Left forelimb (tissue), 1 donor: Measurements from ENCODE around the gene TMCC1.
A peak's percentile ranks its signal among the peaks of the same experiment; 100 is the strongest.

ENCODE experiments used
- DNase-seq: peaks from one replicate; pipeline ENCODE4 v3.0.0-alpha.2; 2018; ENCODE audit warnings: low spot score

TMCC1 gene

GRCh38 chr3:129609591-129610182, 283.8 kb downstream of the TMCC1 start:
- no peak for DNase-seq

- no peak for DNase-seq
Observed at GRCh38 chr3:129608936-129609590, 284.4 kb downstream of the TMCC1 start.

GRCh38 chr3:129608087-129608935, 285.2 kb downstream of the TMCC1 start:
- DNase-seq = no peak

DNA sequence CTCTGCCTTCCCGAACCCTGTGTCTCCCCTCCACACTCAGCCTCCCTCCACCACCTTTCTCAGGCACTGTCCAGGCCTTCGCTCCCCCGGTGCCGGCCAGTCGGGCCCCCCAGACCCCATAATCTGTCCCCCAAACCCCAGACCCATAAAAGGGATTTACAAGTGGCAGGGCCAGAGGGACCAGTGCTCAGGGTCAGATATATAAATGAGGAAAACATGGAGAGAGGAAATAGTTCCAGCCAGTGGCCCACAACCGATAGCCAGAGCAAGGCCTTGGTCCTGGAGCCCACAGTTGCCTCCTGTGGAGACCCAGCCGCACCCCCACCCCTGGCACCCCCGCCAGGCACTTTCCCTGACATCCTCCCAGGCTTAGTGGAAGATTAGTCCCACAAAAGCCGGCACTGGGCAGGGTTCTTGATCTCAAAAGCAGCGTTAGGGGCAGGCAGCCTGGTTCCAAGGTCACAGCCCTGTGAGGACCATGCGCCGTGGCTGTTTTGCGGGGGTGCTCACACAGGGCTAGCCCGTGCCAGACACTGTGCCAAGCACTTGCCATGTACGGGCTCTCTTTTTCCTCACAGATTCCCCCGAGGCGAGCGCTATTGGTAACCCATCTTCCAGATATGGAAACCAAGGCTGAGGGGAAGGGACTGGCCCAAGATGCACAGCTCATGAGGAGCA, 286.0 kb downstream of the TMCC1 start:
- DNase-seq = no peak

DNA sequence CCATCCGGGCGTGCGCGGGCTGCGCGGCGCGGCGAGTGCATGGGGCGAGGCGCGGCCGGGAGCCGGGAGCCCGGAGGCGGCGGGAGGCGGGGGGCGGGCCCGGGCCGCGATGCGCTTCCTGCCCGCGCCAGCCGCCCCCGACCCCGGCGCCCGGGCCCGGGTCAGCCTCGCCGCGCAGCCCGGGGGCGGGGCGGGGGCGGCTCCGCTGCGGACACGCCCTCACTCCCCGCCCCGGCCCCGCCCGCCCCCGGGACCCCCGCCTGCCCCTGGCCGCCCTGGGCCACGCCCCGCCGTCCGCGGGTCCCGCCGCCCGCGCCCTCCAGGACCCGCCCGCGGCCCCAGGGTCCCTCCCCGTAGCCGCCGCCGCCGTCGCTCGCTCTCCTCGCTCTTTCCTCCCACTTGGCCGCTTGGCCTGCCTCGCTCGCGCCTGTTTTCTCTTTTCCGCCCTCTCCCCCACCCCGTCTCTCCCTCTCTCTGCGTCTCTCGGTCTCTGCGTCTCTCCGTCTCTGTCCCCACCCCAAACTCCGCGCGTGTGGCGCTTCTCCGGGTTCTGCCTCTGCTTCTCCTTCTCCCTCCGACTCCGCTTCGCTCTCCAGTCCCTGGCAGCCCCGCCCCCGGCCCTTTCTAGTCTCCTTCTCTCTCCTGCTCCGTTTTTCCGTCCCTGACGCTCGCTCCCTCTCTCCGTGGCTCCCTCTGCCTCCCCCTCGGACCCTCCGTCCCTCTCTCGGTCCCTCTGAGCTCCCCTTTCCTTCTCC, 286.7 kb downstream of the TMCC1 start, which contains the start of gene PLXND1:
Gene PLXND1, minus strand, starts transcription at position 41 of the 755 bp plus-strand sequence. Its CDS starts 37 bp downstream, at position 4.
- peak; percentile 85 for DNase-seq

DNA sequence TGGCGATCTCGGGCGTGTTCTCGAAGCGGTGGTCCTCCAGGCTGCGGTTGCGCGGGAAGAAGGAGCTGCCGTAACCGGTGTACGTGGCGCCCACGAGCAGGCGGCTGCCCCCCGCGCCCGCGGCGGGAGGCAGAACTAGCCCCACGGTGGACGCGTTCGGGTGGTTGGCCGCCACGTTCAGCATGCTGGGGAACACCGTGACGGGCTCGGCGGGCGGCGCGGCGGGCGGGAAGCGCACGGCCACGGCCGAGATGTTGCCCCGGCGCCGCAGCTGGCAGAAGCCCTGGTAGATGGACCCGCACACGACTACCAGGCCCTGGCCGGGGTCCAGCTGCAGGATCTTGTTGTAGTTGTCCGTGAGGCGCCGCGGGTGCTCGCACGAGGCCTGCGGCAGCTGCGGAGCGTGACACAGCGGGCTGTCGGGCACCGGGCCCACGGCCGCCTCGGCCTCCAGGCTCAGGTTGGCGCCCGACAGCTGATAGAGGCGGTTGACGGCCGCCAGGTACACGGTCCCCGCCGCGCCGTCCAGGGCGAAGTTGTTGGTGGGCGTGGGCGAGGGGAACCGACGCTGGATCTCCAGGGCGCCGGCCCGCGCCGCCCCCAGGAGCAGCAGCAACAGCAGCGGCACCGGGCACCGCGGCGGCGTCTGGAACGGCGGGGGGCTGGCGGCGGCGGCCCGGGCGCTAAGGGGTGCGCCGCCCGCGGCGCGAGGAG, 287.4 kb downstream of the TMCC1 start:
- DNase-seq = no peak

DNA sequence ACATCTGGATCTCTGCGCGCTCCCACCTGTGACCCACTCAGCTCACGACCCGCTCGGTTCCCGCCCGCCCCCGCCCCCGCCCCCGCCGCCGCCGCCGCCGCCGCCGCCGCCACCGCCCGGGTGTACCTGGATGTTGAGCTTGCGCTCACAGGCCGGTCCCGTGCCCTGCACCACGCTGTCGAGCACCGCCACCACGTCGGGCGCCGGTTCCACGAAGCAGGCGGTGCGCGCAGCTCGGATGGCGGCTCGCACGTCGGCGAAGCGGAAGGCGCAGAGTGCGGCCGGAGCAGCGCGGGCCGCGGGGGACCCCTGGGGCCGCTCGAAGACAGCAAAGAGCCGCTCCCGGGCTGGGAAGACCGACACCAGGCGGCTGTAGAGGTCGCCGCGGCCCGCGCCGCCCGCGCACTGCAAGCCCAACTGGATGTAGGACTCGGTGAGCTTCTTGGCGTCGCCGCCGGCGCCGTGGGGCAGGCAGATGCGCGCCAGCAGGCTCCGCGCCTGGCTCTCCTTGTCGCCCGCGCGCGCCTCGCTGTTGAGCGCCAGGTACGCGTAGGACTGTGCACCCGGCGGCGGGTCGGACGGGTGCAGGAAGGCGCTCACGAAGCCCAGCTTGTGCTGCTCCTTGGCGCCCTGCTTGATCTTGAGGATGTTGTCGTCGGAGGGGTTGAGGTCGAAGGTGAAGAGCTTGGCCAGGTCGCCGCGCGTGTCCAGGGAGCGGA, 288.1 kb downstream of the TMCC1 start:
- no peak for DNase-seq

DNA sequence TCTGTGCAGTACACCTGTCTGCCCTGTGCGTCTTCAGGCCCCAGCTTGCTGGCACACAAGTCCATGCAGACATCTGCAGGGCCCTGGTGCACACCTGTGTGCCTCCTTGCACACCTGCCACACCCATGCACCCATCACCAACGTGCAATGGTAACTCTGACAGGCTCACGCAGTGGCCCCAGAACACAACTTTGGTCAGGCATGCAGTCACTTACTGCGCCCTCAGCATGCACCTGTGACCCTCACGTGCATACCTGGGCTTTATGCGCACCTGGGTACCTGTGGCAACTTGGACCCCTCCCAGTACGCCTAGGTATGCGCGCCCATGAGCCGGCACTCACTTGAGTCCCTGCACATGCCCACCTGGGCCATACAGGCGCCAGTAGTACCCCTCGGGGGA, 288.7 kb downstream of the TMCC1 start:
- DNase-seq = no peak

DNA sequence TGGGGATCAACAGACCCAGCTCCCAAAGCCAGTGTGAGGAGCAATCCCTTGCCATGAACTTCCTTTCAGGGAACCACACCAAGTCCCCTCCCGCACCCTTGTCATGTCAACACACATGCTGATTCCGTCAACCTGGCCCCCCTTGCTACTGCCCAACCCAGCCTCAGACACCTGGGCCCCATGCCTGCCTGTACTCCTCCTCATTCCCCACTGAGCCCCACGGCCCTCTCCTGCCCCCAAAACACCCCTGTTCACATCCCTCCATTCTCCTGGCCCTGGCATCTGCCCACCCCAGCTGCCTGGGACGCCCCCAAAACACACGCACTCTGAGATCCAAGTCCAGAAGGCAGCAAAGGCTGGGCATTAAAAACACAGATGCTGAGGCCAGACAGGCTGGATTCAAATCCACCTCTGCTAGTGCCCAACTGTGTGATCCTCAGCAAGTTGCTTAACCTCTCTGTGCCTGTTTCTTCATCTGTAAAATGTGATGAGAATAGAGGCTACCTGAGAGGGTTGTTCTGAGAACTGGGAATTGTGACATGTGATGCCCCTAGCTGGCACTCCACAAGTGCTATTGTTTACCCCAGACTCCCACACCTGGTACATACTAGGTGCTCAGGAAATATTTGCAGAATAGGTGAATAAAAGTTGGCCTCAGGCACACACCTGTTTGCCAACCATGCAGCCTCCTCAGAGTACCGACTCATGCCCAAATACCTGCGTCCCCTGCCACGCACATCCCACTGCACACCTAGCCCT, 289.3 kb downstream of the TMCC1 start:
- DNase-seq = no peak

- no peak for DNase-seq
Observed at GRCh38 chr3:129603561-129603942, 290.0 kb downstream of the TMCC1 start.

DNA sequence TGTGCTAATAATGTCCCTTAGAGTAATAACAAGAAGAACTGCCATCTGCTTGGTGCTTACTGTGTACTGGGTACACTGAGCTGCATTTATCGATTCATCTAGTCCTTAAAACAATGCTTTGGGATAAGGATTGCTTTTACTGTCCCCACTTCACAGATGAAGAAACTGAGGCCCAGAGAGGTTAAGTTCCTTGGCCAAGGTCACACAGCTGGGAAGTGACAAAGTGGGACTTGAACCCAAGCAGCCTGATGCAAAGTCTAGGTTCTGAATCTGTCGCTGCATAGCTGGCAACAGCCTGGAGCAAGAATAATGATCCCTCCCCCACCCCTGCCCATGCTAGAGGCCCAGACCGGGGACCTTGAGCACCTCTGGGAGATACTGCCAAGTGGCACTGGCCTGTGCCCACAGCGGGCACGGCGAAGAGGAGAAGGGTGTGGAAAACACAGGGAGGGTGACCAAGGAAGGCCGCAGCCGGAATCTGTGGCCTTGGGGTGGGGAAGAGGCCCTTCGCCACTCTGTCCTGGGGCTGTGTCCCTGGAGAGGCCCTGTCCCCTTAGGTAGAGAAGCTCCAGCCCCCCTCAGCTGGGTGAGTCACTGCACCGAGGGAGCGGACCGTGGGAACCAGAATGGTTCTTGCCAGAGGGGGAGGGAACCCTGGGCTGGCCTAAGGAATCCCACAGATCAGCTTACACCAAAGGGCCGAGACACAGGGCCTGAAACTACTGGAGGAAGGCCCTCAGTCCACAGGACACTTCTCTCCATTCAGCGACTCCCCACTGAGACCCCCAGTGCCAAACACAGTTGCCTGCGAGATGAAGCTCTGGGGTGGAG, 290.6 kb downstream of the TMCC1 start:
- no peak for DNase-seq

GRCh38 chr3:129602309-129602708, 291.2 kb downstream of the TMCC1 start:
- DNase-seq = no peak

DNA sequence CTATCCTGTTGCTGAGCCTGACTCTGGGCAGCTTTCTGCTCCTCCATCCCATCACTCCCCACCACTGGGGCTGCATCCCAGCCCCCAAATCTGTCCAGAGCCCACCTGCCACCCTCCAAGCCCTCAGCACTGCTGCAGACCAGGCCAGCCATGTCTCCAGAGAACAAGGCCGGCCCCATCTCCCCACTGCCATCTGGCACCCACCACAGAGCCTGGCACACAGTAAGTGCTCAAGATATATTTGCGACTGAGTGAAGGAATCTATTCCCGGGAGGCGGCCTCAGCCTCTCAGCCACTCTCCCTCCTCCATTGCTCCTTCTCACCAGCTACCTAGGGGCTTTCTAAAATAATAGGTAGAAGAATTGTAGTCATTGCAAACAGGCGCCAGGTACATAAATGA, 291.8 kb downstream of the TMCC1 start:
- no peak for DNase-seq

DNA sequence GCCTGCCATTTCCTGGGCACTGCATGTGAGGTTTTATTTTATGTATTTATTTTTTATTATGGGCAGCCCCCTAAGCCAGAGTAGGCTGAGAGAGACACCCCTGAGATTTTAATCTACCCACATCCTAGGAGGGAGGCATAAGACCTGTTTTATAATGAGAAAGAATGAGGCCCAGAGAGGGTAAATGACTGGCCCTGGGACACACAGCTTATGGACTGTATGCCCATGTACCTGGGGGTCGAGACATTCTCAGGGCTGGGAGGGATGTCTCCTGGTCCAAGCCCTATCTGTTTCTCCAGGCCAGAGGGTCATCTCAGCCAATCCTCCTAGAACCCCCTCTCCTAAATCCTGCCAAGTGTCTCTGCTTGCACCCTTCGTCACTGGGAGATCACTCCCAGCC, 293.2 kb downstream of the TMCC1 start:
- DNase-seq = no peak

DNA sequence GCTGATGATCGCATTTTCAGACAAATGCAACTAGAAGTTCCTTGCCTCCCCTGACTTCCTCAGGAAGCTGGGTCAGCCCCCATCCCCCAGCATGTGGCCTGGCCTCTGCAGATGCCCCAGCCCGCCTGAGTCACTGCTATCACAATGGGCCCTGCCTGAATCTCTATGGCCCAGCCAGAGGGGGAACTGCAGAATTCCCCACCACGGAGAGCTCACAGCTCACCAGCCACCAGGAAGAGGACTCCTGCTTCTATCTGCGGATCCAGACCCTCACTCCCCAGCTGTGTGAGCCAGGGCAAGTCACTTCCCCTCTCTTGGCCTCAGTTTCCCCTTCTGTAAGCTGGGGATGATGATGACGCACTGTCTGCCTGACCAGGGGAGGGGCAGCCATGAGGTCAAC, 293.9 kb downstream of the TMCC1 start:
- DNase-seq = no peak

- no peak for DNase-seq
Observed at GRCh38 chr3:129599073-129599472, 294.4 kb downstream of the TMCC1 start.

GRCh38 chr3:129598484-129598883, 295.0 kb downstream of the TMCC1 start:
- DNase-seq = no peak

GRCh38 chr3:129598000-129598381, 295.5 kb downstream of the TMCC1 start:
- no peak for DNase-seq
